GM13976 (cell line): ENCODE measurements around the gene IQCF2.

Source experiments
- DNase-seq: peaks from one replicate; pipeline ENCODE4 v3.0.0; 2012; ENCODE audit warnings: low spot score
- in situ Hi-C: fragments of 300-500 bp; cut with MboI; formaldehyde crosslinking; loops from one replicate; pipeline ENCODE4 v1.12.0; 2022; ENCODE audit warnings: low sequenced_read_pairs, mixed read lengths, inconsistent platforms; ENCODE audit not compliant: unreplicated experiment
- TF ChIP-seq, protein P1 (sequence below): IDR thresholded peaks from 2 replicates; pipeline ENCODE4 v1.5.1; 2012; ENCODE audit warnings: borderline replicate concordance, mild to moderate bottlenecking; ENCODE audit not compliant: insufficient read depth; ENCODE audit errors: extremely low read depth, missing control alignments, control extremely low read depth

The IQCF2 gene

DNA sequence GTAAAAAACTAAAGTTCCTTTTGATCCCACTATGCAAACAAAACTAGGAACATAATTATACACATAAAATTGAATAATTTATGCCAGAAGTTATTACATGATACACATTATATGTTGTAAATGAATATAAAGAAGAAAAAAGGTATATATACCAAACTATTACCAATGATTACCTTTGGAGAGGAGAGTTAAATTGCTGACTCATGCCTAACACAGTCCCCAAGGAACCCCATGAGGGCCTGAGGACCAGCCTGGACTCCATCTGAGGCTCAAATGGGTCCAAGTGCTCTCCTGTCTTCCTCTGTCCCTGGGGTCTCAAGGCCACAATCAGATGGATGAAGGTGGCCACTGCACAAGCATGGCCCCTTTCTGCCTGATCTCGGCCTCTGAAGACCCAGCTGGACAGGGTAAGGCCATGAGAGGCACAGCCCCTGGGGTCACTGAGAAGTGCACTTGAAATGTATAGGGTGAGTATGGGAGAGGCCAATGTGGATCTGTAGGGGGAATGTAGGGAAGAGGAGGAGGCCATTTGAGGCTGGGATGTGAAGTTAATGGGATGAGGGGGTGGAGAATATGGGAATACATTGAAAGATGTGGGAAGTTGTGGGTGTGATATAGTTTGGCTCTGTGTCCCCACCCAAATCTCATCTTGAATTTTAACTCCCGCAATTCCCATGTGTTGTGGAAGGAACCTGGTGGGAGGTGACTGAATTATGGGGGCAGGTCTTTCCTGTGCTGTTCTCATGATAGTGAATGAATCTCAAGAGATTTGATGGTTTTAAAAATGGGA is 42.8 kb downstream of the IQCF2 start:
- DNase-seq, result no peak
- in situ Hi-C loops, result no loop called here
- TF ChIP-seq, protein P1, sequence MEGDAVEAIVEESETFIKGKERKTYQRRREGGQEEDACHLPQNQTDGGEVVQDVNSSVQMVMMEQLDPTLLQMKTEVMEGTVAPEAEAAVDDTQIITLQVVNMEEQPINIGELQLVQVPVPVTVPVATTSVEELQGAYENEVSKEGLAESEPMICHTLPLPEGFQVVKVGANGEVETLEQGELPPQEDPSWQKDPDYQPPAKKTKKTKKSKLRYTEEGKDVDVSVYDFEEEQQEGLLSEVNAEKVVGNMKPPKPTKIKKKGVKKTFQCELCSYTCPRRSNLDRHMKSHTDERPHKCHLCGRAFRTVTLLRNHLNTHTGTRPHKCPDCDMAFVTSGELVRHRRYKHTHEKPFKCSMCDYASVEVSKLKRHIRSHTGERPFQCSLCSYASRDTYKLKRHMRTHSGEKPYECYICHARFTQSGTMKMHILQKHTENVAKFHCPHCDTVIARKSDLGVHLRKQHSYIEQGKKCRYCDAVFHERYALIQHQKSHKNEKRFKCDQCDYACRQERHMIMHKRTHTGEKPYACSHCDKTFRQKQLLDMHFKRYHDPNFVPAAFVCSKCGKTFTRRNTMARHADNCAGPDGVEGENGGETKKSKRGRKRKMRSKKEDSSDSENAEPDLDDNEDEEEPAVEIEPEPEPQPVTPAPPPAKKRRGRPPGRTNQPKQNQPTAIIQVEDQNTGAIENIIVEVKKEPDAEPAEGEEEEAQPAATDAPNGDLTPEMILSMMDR, result no peak

DNA sequence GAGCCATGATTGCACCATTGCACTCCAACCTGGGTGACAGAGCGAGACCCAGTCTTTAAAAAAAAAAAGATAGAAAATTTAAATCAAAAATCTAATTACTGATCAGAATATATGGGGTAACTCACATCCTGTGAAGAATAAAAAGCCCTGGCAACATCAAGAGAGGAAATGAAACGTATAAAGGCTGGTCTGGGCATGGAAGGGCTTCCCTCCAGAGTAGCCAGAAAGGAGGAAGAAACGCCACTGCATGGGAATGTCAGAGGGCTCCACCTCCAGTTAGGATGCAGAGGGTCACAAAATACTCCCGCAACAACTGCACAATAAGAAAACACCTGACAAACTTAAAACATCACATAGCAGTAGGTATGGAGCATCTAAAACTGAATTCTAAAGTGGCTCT is 46.6 kb downstream of the IQCF2 start:
- no peak for DNase-seq
- in situ Hi-C loops, result no loop called here
- TF ChIP-seq, protein P1, result no peak
